GM12878 (cell line): ENCODE results near the gene VPS16. TPM values are rescaled to one million over a fixed set of nuclear protein-coding genes. Genes with fewer than 3 reads are reported as not detected.

Experiments
- KDM1A ChIP-seq: fragments of 200-600 bp; sonication (generic); IDR thresholded peaks from 2 replicates; pipeline ENCODE4 v1.6.1; 2016; ENCODE audit warnings: borderline replicate concordance
- LARP7 ChIP-seq: fragments of 450-650 bp; IDR thresholded peaks from 2 replicates; pipeline ENCODE4 v1.6.1; 2017; ENCODE audit warnings: mild to moderate bottlenecking
- NR2C1 ChIP-seq: fragments of 450-650 bp; IDR thresholded peaks from 2 replicates; pipeline ENCODE4 v1.6.1; 2017; ENCODE audit warnings: antibody characterized with exemption, mild to moderate bottlenecking, moderate library complexity
- PRDM15 ChIP-seq: fragments of 450-650 bp; formaldehyde crosslinking; IDR thresholded peaks from 2 replicates; pipeline ENCODE4 v1.4.0; 2020; ENCODE audit warnings: mild to moderate bottlenecking, moderate library complexity
- RB1 ChIP-seq: fragments of 450-650 bp; formaldehyde crosslinking; IDR thresholded peaks from 2 replicates; pipeline ENCODE4 v1.6.1; 2017; ENCODE audit warnings: mild to moderate bottlenecking, borderline replicate concordance
- RCOR1 ChIP-seq: conservative IDR thresholded peaks from 2 replicates; pipeline ENCODE4 v1.6.1; 2012; ENCODE audit warnings: low read depth, low read length, improper control_type of control experiment
- SMC3 ChIP-seq: IDR thresholded peaks from 2 replicates; pipeline ENCODE4 v1.6.1; 2011; ENCODE audit warnings: low read length, improper control_type of control experiment, borderline replicate concordance
- YBX1 ChIP-seq: fragments of 450-650 bp; IDR thresholded peaks from 2 replicates; pipeline ENCODE4 v1.6.1; 2016; ENCODE audit warnings: antibody characterized with exemption
- ZBTB40 ChIP-seq: fragments of 450-650 bp; IDR thresholded peaks from 2 replicates; pipeline ENCODE4 v1.6.1; 2016; ENCODE audit warnings: mild to moderate bottlenecking, moderate library complexity, borderline replicate concordance
- polyA plus RNA-seq, 11 experiments: library from polyadenylated mRNA; depleted of rRNA in 4 of 11; unstranded in 6 of 11; stranded (reverse) in 5 of 11; fragments of >200 nt; fragmentation: Nextera tagmentation in 4 of 11; fragmentation: Illumina TruSeq in 1 of 11; extraction: Ambion mirVana in 4 of 11; extraction: Trizol in 1 of 11; gene quantifications; 1 replicate in 1 of 11; 2 replicates in 10 of 11; pipeline versions ENCODE4 v1.2.1 to v1.2.3, GENCODE V29; 2011 to 2016; ENCODE audit warnings: inconsistent platforms in 2 of 11, missing spikeins in 2 of 11, low read depth in 1 of 11
- total RNA-seq, 4 experiments: library from RNA; depleted of rRNA in 3 of 4; stranded (reverse); fragments of >200 nt in 3 of 4; fragmentation: Illumina TruSeq in 1 of 4; extraction: Trizol in 1 of 4; gene quantifications; 2 replicates each; pipeline versions ENCODE4 v1.2.1 to v1.2.3, GENCODE V29; 2013 to 2021

Gene VPS16
- total and polyA plus RNA-seq, 10 of the 15 experiments (the other 5 are each of a cell fraction or from before 2014, with no cell fraction given): 8.4 to 37.5 (median 26.4) TPM

GRCh38 chr20:2797136-2797983 lies 43.2 kb upstream of the VPS16 start (continued):
- no peak for TF ChIP-seq YBX1
- no peak for TF ChIP-seq LARP7
- TF ChIP-seq KDM1A: no peak
- no peak for TF ChIP-seq ZBTB40
- no peak for TF ChIP-seq SMC3
- TF ChIP-seq RB1: no peak
- TF ChIP-seq PRDM15 (CRISPR knock-in tag): no peak
- TF ChIP-seq NR2C1: no peak
- no peak for TF ChIP-seq RCOR1
